ENCODE data around the gene FZD2. TPM values are rescaled to one million over a fixed set of nuclear protein-coding genes. Genes with fewer than 3 reads are reported as not detected.

The FZD2 gene
- polyA plus RNA-seq, 2 of the 4 experiments (the other 2 are of a cell fraction) = 25.8 to 54.9 TPM

GRCh38 chr17:44578947-44579346 lies 21.7 kb downstream of the FZD2 start:
- ChIA-PET POLR2A (no interaction called here), CTCF (interaction anchor here (1.0 to 7.3 kb wide), 8 partner anchors 9 to 94 kb away, joined by 3 to 103 read pairs (median 7); no protein-coding TSS in a partner anchor)

GRCh38 chr17:44581868-44582267 lies 24.6 kb downstream of the FZD2 start:
- CTCF ChIA-PET = interaction anchor here (0.7 to 7.3 kb wide), 27 partner anchors 9 to 72 kb away, joined by 3 to 103 read pairs (median 4); no protein-coding TSS in a partner anchor
- WGBS (ENCODE audit: missing lambda C conversion rate) = 75% methylated on average over 11 of the region's 11 CpGs
- no peak for TF ChIP-seq ZSCAN20 (CRISPR knock-in tag; IDR thresholded peaks at IDR 0.05)
- TF ChIP-seq SMC3 (IDR thresholded peaks at IDR 0.05) = peak; percentile 64; the same call in 2 of the 3 replicates
- TF ChIP-seq CTCF (IDR thresholded peaks at IDR 0.05) = peak; percentile 44
- peak; percentile 59 to 73 for TF ChIP-seq RAD21 (conservative IDR thresholded peaks at IDR 0.05 in 1 of 2, IDR thresholded peaks at IDR 0.05 in 1 of 2)
- Histone ChIP-seq H3K27ac (peak overlapping the region in 1 of 2 experiments; percentile 59; a peak in 2 of 6 replicates), H3K4me3 (no peak overlapping the region), H3K4me1 (peaks cover 23% of the 10 kb centered on the region), H3K9me3 (no peaks in the 10 kb centered on the region), H3K4me2 (no peak overlapping the region)
- ATAC-seq = peak; percentile 64 to 85; a peak in 5 of 6 replicates
- DNase-seq (ENCODE audit: low read depth in 1 of 2, low spot score in 1 of 2) = peak; percentile 68
- POLR2A ChIA-PET = no interaction called here
- no peak for FAIRE-seq

More at GRCh38 chr17:44578947-44579346, 21.7 kb downstream of the FZD2 start:
- DNase-seq (ENCODE audit: low read depth in 1 of 2, low spot score in 1 of 2) = no peak
- Histone ChIP-seq H3K4me3 (no peak overlapping the region), H3K4me2 (no peak overlapping the region), H3K9me3 (no peaks in the 10 kb centered on the region), H3K4me1 (peaks cover 7% of the 10 kb centered on the region), H3K27ac (peak overlapping the region in 1 of 2 experiments; percentile 2; a peak in 2 of 6 replicates)
- no peak for FAIRE-seq
- ATAC-seq = no peak
- TF ChIP-seq ZFP36 (IDR thresholded peaks at IDR 0.05; ENCODE audit: borderline replicate concordance, partially characterized antibody) (no peak), E2F6 (IDR thresholded peaks at IDR 0.05; ENCODE audit: borderline replicate concordance, low read depth) (no peak), RARB (CRISPR knock-in tag; IDR thresholded peaks at IDR 0.05) (no peak), MAFK (IDR thresholded peaks at IDR 0.05; ENCODE audit: partially characterized antibody) (no peak), KDM1A (IDR thresholded peaks at IDR 0.05; ENCODE audit: low read depth) (no peak), CHD4 (IDR thresholded peaks at IDR 0.05; ENCODE audit: borderline replicate concordance) (no peak), NPAS2 (CRISPR knock-in tag; IDR thresholded peaks at IDR 0.05; ENCODE audit: borderline replicate concordance) (no peak), MAX (IDR thresholded peaks at IDR 0.05) (no peak), HES2 (IDR thresholded peaks at IDR 0.05) (no peak), ESRRA (IDR thresholded peaks at IDR 0.05; ENCODE audit: borderline replicate concordance, low read length) (no peak)
- WGBS (ENCODE audit: missing lambda C conversion rate) = 62% methylated on average over 4 of the region's 4 CpGs

- DNase-seq (ENCODE audit: low read depth in 1 of 2, low spot score in 1 of 2) (no peak), ATAC-seq (no peak), FAIRE-seq (no peak)
- Histone ChIP-seq H3K27ac (peak overlapping the region; percentile 4 to 98; a peak in 5 of 6 replicates), H3K4me2 (no peak overlapping the region), H3K4me3 (no peak overlapping the region), H3K4me1 (peaks cover 49% of the 10 kb centered on the region), H3K9me3 (no peaks in the 10 kb centered on the region)
- ChIA-PET CTCF (interaction anchor here (1.0 to 7.3 kb wide), 9 partner anchors 10 to 87 kb away, joined by 3 to 103 read pairs (median 5); no protein-coding TSS in a partner anchor), POLR2A (interaction anchor here (1.8 kb wide), 1 partner anchor 28 kb away, joined by 5 read pairs; the partner anchor contains the start of gene FZD2)
- no peak for TF ChIP-seq HDAC2 (IDR thresholded peaks at IDR 0.05)
- no peak for TF ChIP-seq FOXS1 (CRISPR knock-in tag; IDR thresholded peaks at IDR 0.05)
- no peak for TF ChIP-seq ELK1 (IDR thresholded peaks at IDR 0.05; ENCODE audit: low read depth, low read length)
- 87% methylated on average over 13 of the region's 13 CpGs for WGBS (ENCODE audit: missing lambda C conversion rate)
These were observed 27.2 kb downstream of the FZD2 start for GRCh38 chr17:44584443-44584842.

Data from A549 (cell line).